Activated B cell treated with CpG ODN at 0.5 μM for 24 hours (primary cell): Measurements from ENCODE around the gene FHIT. TPM values are rescaled to one million over a fixed set of nuclear protein-coding genes. Genes with fewer than 3 reads are reported as not detected.

Experiments
- ATAC-seq: fragments of 200-7000 bp; cut with Tn5 transposase; one replicate; pipeline ENCODE4 v1.10.0; 2021; ENCODE audit warnings: low read depth, mild to moderate bottlenecking, moderate library complexity
- CTCF ChIA-PET: fragments of 350-600 bp; sonication (Branson Sonifier 250); formaldehyde crosslinking; loops from one replicate; lab custom pipeline; 2021; ENCODE audit warnings: antibody characterized with exemption; lab: Charles Lee
- POLR2A ChIA-PET: fragments of 350-600 bp; sonication (Branson Sonifier 250); formaldehyde crosslinking; loops from one replicate; lab custom pipeline; 2021; ENCODE audit warnings: antibody characterized with exemption; lab: Charles Lee
- DNase-seq: peaks from one replicate; pipeline ENCODE4 v3.0.0; 2022
- H3K27ac Mint-ChIP-seq: one replicate; pipeline ENCODE4 v1.8.0; 2020; ENCODE audit warnings: mixed read lengths
- H3K27me3 Mint-ChIP-seq: one replicate; pipeline ENCODE4 v1.8.0; 2021; ENCODE audit warnings: mixed read lengths
- H3K36me3 Mint-ChIP-seq: one replicate; pipeline ENCODE4 v1.8.0; 2021; ENCODE audit warnings: low read depth, mixed read lengths
- H3K4me1 Mint-ChIP-seq: one replicate; pipeline ENCODE4 v1.8.0; 2021; ENCODE audit warnings: mixed read lengths
- H3K4me3 Mint-ChIP-seq: one replicate; pipeline ENCODE4 v1.8.0; 2020; ENCODE audit warnings: mild to moderate bottlenecking, mixed read lengths
- H3K9me3 Mint-ChIP-seq: one replicate; pipeline ENCODE4 v1.8.0; 2020; ENCODE audit warnings: mixed read lengths
- intact Hi-C: fragments of 100-400 bp; cut with micrococcal nuclease; formaldehyde crosslinking; loops from one replicate; pipeline ENCODE4 v1.15.1; 2024
- total RNA-seq: library from RNA; stranded (reverse); gene quantifications from 2 replicates; pipeline ENCODE4 v1.2.3, GENCODE V29; 2022
- TF ChIP-seq, protein P1 (sequence below): fragments of 200-600 bp; IDR thresholded peaks from one replicate; pipeline ENCODE4 v1.8.0; 2022; ENCODE audit warnings: antibody characterized with exemption, mild to moderate bottlenecking

The FHIT gene
- total RNA-seq, 1 donor from 2014 or later, result 5.5 TPM

DNA sequence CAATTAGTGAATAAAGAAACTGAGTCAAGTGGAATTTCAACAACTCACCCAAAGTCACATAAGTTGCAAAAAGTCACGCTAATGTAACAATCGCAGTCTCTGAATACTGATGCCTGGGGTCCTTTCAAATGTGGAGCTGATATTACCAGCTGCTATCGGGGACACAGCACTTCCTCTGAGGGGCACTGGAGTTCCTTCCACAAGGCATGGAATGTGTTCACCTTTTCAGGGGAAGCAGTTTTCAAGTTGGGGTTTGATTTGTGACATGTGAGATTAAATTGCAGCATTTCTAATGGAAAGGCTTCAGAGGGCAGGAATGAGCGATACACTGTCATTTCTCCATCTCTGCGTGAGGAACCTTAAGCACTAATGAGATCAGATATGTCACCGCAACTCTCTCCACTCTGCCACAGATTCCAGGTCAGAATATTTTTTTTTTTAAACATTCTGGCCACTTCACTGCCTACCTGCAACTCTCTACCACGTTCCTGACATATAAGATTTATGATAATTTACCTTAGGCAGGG lies 1394.3 kb downstream of the FHIT start:
- intact Hi-C loops, result loop anchor here (1.0 to 5.0 kb wide), 9 partner anchors 18 to 1525 kb away; partner anchors contain the start of gene CFAP20DC
- DNase-seq, result no peak
- peaks cover 5% of the 10 kb centered on the region for H3K4me1 Mint-ChIP-seq
- H3K4me3 Mint-ChIP-seq, result no peak overlapping the region
- no peak overlapping the region for H3K27ac Mint-ChIP-seq
- H3K27me3 Mint-ChIP-seq, result peaks cover 3% of the 10 kb centered on the region
- H3K36me3 Mint-ChIP-seq, result no peaks in the 10 kb centered on the region
- ATAC-seq, result no peak
- CTCF ChIA-PET, result interaction anchor here (0.6 to 4.5 kb wide), 23 partner anchors 7 to 1501 kb away, joined by 3 to 104 read pairs (median 4); no protein-coding TSS in a partner anchor
- H3K9me3 Mint-ChIP-seq, result no peaks in the 10 kb centered on the region
- TF ChIP-seq, protein P1, sequence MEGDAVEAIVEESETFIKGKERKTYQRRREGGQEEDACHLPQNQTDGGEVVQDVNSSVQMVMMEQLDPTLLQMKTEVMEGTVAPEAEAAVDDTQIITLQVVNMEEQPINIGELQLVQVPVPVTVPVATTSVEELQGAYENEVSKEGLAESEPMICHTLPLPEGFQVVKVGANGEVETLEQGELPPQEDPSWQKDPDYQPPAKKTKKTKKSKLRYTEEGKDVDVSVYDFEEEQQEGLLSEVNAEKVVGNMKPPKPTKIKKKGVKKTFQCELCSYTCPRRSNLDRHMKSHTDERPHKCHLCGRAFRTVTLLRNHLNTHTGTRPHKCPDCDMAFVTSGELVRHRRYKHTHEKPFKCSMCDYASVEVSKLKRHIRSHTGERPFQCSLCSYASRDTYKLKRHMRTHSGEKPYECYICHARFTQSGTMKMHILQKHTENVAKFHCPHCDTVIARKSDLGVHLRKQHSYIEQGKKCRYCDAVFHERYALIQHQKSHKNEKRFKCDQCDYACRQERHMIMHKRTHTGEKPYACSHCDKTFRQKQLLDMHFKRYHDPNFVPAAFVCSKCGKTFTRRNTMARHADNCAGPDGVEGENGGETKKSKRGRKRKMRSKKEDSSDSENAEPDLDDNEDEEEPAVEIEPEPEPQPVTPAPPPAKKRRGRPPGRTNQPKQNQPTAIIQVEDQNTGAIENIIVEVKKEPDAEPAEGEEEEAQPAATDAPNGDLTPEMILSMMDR, result no peak
- POLR2A ChIA-PET, result interaction anchor here (0.8 to 1.3 kb wide), 2 partner anchors 13 to 282 kb away, joined by 3 to 5 read pairs; no protein-coding TSS in a partner anchor

DNA sequence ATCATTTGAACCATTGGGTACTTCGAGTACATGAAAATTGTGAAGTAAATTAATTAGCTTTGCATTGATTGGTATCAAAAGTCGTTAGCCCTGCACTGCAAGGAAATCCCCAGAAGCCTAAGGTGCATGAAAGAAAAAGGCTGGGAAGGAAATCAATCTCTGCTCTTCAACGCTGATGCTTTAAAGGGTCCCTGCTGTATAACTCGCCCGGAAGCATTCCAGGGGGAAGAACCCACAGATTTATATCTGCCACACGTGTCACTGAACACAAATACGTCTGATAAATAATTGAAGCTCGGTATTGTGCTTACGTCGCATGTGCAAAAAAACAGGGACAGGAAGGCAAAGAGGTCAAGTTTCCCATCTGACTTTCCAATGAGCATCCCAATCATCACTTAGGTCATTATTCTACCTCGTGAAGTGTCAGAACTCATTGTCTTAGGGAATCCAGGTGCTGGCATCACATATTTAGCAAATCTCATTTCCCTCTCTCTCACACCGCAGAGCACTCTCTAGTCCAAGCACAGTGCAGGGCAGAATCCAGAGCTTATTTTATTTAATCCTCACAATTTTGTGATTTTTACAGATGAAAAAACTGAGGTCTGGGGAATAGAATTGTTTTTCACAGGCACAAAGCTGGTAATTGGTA lies 1397.1 kb downstream of the FHIT start:
- CTCF ChIA-PET, result interaction anchor here (1.3 kb wide), 1 partner anchor 279 kb away, joined by 3 read pairs; no protein-coding TSS in a partner anchor
- H3K4me1 Mint-ChIP-seq, result peaks cover 5% of the 10 kb centered on the region

DNA sequence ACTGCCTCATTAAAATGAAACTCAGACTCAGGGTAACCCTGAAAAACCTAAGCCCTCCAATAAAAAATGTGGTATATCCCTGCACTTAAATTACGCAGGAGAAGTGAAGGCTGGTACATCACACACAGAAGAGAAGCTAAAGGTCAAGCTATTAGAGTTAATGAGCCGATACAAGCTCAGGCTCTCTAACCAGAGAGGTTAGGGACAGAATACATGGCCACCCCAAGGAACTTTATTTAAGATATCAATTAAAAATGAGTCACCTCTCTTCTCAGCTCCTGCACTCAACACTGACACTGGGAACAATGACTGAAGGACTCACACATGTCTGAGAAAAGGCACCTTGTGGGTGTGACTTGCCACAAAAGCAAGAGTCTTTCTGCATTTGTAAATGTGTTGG lies 1400.8 kb downstream of the FHIT start:
- H3K27ac Mint-ChIP-seq, result no peak overlapping the region
- TF ChIP-seq, protein P1, result no peak
- DNase-seq (no peak), ATAC-seq (no peak)
- CTCF ChIA-PET, result interaction anchor here (1.5 kb wide), 2 partner anchors 11 to 275 kb away, joined by 3 to 5 read pairs; no protein-coding TSS in a partner anchor
- POLR2A ChIA-PET, result no interaction called here
- peaks cover 8% of the 10 kb centered on the region for H3K9me3 Mint-ChIP-seq
- H3K36me3 Mint-ChIP-seq, result no peaks in the 10 kb centered on the region
- H3K27me3 Mint-ChIP-seq, result no peaks in the 10 kb centered on the region
- H3K4me3 Mint-ChIP-seq, result no peak overlapping the region
- H3K4me1 Mint-ChIP-seq, result peaks cover 1% of the 10 kb centered on the region
- intact Hi-C loops, result no loop called here

More for the DNA sequence above, 1397.1 kb downstream of the FHIT start:
- Mint-ChIP-seq H3K36me3 (no peaks in the 10 kb centered on the region), H3K9me3 (no peaks in the 10 kb centered on the region), H3K27ac (no peak overlapping the region), H3K27me3 (peaks cover 3% of the 10 kb centered on the region), H3K4me3 (no peak overlapping the region)
- DNase-seq (no peak), ATAC-seq (no peak)
- intact Hi-C loops, result no loop called here
- TF ChIP-seq, protein P1, result no peak
- POLR2A ChIA-PET, result no interaction called here

DNA sequence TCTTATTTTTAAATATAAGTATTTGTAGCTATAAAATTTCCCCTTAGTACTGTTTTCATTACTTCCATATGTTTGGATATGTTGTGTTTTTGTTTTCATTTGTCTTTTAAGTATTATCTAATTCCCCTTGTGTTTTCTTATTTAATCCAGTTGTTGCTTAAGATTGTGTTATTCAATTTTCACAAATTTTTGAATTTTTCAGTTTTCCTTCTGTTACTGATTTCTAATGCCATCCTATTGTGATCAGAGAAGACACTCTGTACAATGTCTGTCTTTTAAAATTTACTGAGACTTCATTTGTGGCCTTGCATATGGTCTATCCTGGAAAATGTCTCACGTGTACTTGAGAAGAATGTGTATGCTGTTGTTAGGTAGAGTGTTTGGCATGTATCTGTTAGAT lies 1405.9 kb downstream of the FHIT start:
- intact Hi-C loops, result no loop called here
- Mint-ChIP-seq H3K36me3 (no peaks in the 10 kb centered on the region), H3K27ac (no peak overlapping the region), H3K27me3 (no peaks in the 10 kb centered on the region), H3K4me3 (no peak overlapping the region), H3K4me1 (peaks cover 26% of the 10 kb centered on the region), H3K9me3 (peaks cover 8% of the 10 kb centered on the region)
- POLR2A ChIA-PET, result no interaction called here
- TF ChIP-seq, protein P1, result no peak
- DNase-seq, result no peak
- CTCF ChIA-PET, result interaction anchor here (0.6 to 1.1 kb wide), 2 partner anchors 12 to 122 kb away, joined by 3 to 4 read pairs; no protein-coding TSS in a partner anchor
- ATAC-seq, result no peak

DNA sequence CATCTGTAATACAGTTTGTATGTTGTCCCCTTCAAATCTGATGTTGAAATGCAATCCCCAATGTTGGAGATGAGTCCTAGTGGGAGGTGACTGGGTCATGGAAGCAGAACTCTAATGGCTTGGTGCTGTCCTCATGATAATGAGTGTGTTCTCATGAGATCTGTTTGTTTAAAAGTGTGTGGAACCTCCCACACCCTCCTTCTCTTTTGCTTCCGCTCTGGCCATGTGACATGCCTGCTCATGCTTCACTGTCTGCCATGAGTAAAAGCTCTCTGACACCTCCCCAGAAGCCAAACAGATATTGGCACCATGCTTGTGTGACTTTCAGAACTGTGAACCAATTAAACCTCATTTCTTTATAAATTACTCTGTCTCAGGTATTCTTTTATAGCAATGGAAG lies 1407.4 kb downstream of the FHIT start:
- Mint-ChIP-seq H3K4me3 (no peak overlapping the region), H3K4me1 (peaks cover 41% of the 10 kb centered on the region)
- POLR2A ChIA-PET, result interaction anchor here (0.6 to 1.0 kb wide), 2 partner anchors 13 to 1490 kb away, joined by 3 read pairs; no protein-coding TSS in a partner anchor

More for the DNA sequence above, 1407.4 kb downstream of the FHIT start:
- CTCF ChIA-PET, result no interaction called here
- no peak for DNase-seq
- no peaks in the 10 kb centered on the region for H3K36me3 Mint-ChIP-seq
- TF ChIP-seq, protein P1, result no peak
- peaks cover 8% of the 10 kb centered on the region for H3K9me3 Mint-ChIP-seq
- intact Hi-C loops, result loop anchor here (5.0 kb wide), 1 partner anchor 67 kb away; no protein-coding TSS in a partner anchor
- no peak overlapping the region for H3K27ac Mint-ChIP-seq
- no peaks in the 10 kb centered on the region for H3K27me3 Mint-ChIP-seq
- no peak for ATAC-seq
